DMS79 (cell line): Measurements from ENCODE around the gene VPS9D1.
"Not testable (repeated sequence)": the region's sequence is repeated elsewhere in the genome, so short reads cannot be mapped to it uniquely, and the experiment has no call there.

Experiments
- DNase-seq: peaks from one replicate; lab custom pipeline; 2025; lab: John Stamatoyannopoulos, UW

VPS9D1 gene

GRCh38 chr16:89709716-89710432, 10.8 kb downstream of the VPS9D1 start:
- DNase-seq: no peak

DNA sequence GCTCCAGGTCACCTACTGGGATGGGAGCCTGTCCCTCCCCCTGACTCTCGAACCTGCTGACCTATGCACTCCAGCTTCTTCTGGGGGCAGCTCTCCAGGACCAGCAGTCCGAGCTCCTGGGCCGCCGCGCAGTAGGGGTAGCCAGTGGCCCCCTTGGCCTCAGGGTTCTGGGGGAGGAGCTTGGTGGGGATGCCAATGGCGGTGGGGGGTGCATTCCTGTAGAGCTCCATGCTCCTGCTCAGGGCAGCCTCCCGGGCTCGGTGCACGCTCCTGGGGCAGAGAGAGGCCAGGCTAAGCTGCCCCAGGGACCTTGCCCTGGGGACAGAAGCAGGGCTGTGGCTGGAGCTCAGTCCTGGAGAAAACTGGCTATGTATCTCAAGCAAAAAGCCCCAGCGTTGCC, 11.5 kb downstream of the VPS9D1 start:
- DNase-seq: no peak

- DNase-seq: no peak
Observed at GRCh38 chr16:89708481-89708931, 12.2 kb downstream of the VPS9D1 start.

GRCh38 chr16:89707695-89708094, 13.0 kb downstream of the VPS9D1 start:
- no peak for DNase-seq

DNA sequence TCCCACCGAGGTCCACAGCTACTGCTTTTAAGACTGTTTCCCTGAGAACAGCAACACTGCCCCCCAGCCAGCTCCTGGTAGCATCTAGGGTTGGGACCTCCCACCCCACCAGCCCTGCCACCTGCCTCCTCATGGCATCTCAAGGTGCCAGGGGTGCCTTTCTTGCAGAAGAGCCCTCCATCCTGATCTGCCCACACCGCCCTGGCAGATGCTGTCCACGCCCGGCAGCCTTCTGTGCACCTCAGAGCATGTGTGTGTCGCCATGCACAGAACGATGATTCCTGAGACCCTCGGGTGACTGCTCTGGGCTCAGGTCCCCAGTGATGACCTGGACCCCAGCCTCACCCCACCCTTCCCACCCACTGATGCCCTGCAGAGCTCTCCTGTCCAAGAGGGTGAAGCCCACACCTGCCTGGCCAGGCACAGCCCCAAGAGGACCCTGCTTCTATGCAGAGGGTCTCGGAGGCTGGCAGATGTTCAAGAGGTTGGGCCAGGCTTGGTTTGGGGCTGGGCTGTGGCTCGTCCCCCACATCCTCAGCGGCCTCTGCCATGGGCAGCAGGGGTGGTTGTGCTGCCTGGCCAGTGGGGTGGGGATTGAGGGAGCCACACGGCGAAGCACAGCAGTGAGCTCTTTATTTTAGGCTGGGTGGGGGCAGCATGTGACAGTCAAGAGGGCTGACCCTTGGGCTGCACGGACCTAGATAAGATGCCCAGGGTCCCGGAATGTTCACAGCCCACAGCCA, 14.0 kb downstream of the VPS9D1 start:
- no peak for DNase-seq

DNA sequence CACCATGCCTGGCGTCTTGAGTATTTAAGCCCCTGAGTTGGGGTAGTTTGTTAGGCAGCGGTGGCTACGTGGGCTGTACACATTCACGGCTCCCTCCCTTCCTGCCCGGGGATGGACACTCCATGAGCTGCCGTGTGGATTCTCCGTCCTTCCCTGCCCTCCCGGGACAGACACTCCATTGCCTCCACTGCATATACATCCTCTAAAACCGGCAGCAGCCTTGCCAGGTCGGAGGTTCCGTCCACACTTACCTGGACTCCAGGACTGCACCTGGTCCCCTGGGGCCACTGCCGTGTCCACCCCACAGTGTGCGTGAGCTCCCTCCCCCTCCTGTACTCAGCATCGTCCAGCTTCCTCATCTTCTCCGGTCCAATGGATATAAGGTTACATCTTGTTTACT, 15.7 kb downstream of the VPS9D1 start:
- DNase-seq: no peak

GRCh38 chr16:89704281-89704680, 16.4 kb downstream of the VPS9D1 start:
- DNase-seq: no peak

DNA sequence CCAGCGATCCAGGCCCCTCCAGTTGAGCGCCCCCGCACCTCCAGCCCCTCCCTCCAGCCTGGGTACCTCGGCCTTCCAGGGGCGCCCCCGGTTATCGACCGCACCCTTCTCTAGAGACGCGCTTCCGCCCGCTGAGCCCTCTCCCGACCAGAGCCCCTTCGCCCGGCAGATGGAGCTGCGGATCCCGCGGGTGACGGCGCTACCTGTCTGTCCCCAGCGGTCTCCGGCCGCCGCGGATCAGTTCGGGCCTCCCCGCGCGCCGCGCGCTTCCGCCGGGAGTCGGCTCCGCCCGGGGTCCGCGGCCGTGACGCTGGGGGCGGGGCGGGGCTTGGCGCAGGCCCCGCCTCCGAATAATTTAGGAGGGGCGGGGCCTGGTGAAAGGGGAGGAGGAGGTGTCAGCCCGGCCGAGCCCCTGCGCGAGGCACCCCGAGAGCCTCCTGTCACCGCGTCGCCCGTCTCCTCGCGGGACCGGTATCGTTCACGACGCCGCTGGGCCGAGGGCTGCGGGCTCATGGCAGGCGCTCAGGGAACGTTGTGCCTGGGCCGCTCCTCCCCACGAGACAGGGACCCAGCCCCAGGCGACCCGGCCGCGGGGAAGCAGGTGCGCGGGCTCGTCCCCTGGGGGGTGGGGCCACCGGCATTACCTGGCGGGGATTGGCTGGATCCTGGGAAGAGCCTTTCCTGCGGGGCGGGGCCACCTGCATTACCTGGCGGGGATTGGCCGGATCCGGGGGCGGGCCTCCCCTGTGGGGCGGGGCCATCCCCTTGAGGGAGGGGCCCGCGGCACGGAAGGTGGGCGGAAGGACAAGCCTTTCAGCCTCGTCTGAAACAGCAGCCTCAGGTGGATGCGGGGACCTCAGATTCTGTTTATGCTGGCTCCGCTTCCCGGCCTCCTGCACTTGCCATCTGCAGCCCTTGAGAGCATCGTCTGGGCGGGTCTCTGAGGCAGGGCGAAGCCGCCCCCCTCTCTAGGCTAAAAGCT, 19.0 kb downstream of the VPS9D1 start, which contains the start of gene SPATA2L:
SPATA2L (minus strand) TSS at position 281 of the 982 bp plus-strand sequence. CDS start 473 bp downstream, outside the sequence.
- peak; percentile 82 for DNase-seq

GRCh38 chr16:89700649-89701424, 19.9 kb downstream of the VPS9D1 start:
- DNase-seq: no peak

DNA sequence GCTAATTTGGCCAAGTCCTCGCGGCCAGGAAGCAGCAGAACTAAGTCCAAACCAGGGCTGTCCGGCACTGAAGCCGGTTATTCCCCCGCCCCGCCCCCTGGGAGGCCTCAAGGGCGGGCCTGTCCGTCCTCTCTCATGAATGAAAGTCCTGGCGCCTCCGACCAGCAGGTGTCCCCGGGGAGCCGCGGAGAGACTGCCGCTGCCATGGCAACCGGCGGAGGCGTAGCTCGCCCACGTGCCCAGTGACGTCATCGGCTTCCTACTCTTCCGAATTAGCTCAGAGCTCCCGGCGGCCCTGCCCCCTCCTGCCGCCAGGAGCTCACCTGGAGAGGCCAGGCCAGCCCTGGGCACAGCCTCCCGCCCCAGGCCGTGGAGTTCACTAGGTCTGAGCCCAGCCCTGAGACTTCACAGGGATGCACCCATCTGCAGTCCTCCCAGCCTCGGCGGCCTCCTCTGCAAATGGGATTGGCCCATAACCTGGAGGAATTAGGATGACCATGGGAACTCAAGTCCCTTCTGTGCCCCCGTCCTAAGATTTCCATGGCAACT, 20.5 kb downstream of the VPS9D1 start:
- peak; percentile 73 for DNase-seq

- DNase-seq: not testable (repeated sequence)
Observed at GRCh38 chr16:89699629-89700099, 21.0 kb downstream of the VPS9D1 start.

GRCh38 chr16:89698717-89699116, 22.0 kb downstream of the VPS9D1 start:
- DNase-seq: not testable (repeated sequence)

GRCh38 chr16:89697616-89698331, 22.9 kb downstream of the VPS9D1 start:
- no peak for DNase-seq

DNA sequence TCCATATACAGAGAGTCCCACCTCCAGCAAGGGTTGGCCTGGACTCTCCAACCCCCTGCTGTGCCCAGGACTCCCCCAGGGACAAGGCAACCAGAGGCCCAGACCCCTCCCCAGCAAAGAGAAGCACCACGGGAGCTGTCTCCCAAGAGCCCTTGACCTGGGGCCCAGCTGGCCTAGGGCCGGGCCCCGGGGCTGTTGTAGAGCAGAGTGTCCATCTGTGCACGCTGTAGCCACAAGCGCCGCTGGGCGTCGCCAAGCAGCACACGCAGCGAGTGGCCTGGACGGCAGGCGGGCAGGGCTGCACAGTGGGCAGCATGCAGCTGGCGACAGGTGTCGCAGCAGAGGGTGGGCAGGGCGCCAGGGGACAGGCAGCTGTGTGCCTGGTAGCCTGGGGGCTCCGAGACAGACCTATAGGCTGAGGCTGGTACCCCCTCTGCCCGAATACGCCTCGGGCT, 23.5 kb downstream of the VPS9D1 start:
- no peak for DNase-seq

GRCh38 chr16:89696670-89697128, 24.0 kb downstream of the VPS9D1 start:
- DNase-seq: no peak

GRCh38 chr16:89695875-89696669, 24.6 kb downstream of the VPS9D1 start:
- no peak for DNase-seq

DNA sequence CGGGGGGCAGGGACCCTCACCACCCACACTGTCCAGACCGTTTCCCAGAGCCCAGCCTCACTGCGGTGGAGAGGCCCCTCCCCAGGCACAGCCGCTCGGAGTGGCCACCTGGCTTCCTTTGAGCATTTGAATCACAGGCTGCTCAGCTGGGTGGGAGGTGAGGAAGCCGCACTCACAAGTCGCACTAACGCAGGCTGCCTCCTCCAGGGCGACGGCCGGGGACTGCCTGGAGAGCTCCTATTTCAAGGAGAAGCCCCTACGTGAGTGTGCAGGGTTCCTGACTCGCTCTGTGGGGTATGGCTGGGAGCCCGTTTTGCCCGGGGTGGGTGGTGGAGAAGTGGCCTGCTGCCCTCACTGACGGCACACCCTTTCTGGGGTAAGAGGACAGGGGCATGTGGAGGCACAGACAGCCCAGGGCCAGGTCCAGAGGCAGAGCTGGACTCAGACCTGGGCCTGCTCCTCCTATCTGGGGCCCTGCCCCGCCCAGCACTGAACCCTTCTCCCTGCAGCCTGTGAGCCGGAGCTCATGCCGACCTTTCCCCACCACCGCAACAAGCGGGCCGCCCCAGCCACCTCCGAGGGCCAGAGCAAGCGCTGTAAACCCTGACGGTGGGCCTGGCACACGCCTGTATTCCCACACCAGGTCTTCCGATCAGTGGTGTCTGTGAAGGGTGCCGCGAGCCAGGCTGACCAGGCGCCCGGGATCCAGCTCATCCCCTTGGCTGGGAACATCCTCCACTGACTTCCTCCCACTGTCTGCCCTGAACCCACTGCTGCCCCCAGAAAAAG, 25.4 kb downstream of the VPS9D1 start:
- no peak for DNase-seq

- not testable (repeated sequence) for DNase-seq
Observed at GRCh38 chr16:89694784-89695085, 26.0 kb downstream of the VPS9D1 start.
